PC-3 (cell line): ENCODE data around the gene LCNL1.

Experiments used
- EZH2phosphoT487 ChIP-seq: fragments of 300-600 bp; sonication (generic); IDR thresholded peaks from 2 replicates; pipeline ENCODE4 v1.6.1; 2018; ENCODE audit warnings: mild to moderate bottlenecking, antibody characterized with exemption, low read length, borderline replicate concordance
- TF ChIP-seq, protein P1 (sequence below): fragments of 300-600 bp; sonication (generic); conservative IDR thresholded peaks from 2 replicates; pipeline ENCODE4 v1.5.1; 2017; ENCODE audit warnings: antibody characterized with exemption, low read depth, mild to moderate bottlenecking, low read length

DNA sequence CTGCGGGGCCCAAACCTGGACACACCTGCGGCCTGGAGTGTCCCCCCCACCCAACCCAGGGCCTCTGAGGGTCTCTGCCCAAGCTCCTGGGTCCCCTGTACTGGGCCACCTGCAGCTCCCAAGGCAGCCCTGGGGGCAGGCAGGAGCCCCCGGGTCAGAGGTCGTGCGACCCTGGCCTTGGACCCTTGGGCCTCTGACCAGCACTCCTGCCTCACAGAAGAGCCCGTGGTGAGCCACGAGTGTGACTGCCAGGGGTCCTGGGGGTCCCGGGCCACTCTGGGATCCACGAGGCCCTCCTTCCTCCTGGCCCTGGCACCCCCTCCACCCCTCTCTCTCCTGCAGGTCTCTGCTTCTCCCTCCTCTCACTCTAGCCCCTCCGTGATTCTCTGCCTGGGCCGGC, 10.5 kb upstream of the LCNL1 start:
- TF ChIP-seq, protein P1, sequence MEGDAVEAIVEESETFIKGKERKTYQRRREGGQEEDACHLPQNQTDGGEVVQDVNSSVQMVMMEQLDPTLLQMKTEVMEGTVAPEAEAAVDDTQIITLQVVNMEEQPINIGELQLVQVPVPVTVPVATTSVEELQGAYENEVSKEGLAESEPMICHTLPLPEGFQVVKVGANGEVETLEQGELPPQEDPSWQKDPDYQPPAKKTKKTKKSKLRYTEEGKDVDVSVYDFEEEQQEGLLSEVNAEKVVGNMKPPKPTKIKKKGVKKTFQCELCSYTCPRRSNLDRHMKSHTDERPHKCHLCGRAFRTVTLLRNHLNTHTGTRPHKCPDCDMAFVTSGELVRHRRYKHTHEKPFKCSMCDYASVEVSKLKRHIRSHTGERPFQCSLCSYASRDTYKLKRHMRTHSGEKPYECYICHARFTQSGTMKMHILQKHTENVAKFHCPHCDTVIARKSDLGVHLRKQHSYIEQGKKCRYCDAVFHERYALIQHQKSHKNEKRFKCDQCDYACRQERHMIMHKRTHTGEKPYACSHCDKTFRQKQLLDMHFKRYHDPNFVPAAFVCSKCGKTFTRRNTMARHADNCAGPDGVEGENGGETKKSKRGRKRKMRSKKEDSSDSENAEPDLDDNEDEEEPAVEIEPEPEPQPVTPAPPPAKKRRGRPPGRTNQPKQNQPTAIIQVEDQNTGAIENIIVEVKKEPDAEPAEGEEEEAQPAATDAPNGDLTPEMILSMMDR: no peak
- TF ChIP-seq EZH2phosphoT487: no peak
